HG02970 (cell line): ENCODE data around the gene PIP5KL1.

Experiments used
- ATAC-seq: cut with Tn5 transposase; IDR thresholded peaks from one replicate; pipeline ENCODE4 v1.9.1; 2021; ENCODE audit warnings: mild to moderate bottlenecking, moderate library complexity, moderate number of reproducible peaks; ENCODE audit not compliant: unreplicated experiment, low FRiP score

Gene PIP5KL1

DNA sequence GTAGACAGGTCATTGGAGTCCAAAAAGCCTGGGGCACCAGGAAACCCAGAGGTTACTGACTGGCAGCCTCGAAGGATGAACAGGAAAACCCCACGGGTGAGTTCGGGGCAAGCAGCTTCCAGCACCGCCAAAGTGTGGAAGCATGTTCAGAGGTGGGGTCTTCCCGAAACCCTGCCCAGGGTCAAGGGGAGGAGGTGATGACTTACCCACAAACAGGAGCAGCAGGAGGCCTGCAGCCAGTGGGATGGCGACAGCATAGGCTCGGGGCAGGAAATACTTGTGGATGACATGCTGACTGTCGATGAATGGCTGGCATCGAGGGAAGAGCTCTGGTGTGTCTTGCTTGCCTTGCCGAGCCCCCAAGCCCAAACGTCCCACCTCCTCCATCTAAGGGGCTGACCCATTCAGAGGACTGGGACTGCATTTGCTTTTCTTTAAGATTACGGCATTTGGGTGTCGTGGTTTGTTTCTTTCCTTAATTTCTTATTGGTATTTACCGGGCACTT lies 5.8 kb upstream of the PIP5KL1 start:
- ATAC-seq, result no peak

DNA sequence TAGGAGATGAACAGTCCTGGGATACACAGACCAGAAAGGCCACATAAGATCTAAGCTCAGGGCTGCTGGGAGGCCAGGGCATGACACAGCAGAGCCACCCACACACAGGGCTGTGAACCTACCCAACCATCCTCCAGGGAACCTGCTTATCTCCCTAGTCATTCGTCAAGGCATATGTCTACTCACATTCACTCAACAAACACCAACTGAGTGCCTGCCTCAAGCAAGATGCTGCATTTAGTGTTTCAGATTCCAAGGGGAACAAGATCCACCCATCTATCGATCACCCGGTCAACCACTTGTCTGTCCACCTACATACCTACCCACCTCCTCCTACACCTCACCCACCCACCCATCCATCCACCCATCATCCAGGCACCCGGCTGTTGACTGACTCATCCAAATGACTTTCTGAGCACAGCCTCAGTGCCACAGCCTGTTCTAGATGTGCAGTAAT lies 5.2 kb upstream of the PIP5KL1 start:
- no peak for ATAC-seq

DNA sequence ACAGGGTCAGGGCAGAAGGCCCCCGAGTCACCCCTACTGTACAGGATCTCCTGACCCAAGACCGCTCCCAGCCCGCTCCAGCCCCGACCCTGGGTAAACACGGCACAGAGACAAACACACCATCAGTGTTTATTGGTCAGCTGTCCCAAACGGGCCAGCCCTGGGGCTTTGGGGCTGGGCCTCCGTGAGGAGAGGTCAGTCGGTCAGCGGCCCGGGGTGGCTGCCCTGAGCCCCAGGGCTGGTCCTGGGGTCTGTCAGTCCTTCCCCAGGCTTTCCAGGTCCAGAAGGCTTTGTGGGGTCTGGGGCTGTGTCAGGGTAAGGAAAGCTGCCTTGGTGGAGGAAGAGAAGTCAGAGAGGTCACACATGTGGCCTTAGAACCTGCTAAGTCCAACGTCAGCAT lies 4.4 kb upstream of the PIP5KL1 start:
- ATAC-seq, result no peak

DNA sequence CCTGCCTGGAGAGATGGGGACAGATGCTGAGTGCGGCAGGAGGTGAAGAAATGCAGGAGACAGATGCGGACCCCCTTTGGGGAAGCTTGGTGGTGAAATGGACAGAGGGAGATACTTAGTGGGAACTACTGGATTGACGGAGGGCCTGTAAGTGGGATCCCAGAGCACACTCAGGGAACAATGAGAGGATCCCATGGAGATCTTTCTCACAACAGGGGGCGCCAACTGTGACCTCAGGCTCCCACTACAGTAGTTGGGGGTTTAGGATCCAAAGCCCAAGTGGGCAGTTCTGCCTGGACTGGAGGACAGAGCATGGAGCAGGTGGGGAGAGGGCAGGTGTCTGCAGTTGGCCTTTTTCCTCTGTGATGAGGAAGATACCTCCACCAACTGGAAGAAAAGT lies 3.7 kb upstream of the PIP5KL1 start:
- no peak for ATAC-seq

DNA sequence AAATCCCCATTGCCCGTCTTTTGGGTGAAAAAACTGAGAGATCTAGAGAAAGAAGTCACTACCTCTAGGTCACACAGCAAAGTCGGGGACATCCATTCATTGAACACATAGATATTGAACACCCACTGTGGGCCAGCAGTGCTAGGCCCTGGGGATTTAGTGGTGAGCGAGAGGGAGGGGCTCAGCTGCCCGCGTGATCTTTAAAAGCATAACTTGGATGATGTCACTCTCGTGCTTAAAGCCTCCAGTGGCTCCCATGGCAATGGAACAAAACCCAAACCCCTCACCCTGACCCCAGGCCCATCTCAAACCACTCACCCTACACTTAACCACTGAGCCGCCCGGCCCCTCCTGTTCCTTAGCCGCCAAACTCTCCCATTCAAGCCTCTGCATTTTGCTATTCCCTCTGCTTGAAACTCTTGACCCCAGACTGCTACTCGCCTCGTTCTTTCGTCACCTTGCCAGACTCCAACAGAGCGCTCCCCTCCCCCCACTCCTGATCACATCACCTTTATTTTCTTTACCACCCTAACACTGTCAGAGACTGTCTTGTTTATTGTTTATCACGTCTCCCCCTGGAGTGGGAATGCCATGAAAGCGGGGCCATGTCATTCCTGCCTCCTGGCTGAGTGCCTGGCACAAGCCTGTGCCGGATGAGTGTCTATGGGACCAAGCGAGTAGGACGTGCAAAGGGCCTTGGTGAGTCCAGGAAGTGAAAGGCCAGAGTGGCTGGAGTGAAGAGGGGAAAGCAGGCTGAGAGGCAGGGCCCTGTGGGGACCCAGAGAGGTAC lies 710 bp upstream of the PIP5KL1 start:
- no peak for ATAC-seq

DNA sequence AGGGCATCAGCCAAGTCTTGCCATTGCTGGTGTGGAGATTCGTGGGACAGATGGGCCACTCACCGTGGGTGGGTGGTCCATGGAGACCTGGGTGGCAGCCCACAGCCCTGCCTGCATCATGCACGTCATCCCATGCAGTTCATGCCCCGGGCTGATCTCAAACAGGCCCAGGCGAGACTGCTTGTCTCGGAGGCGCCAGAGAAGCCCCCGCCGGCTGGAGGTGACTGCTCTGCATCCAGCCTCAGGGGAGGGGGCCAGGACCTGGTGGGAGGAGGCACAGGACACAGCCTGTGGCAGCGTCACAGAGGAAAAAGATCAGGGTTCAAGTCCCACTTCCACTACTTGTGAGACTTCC lies 975 bp downstream of the PIP5KL1 start:
- no peak for ATAC-seq

DNA sequence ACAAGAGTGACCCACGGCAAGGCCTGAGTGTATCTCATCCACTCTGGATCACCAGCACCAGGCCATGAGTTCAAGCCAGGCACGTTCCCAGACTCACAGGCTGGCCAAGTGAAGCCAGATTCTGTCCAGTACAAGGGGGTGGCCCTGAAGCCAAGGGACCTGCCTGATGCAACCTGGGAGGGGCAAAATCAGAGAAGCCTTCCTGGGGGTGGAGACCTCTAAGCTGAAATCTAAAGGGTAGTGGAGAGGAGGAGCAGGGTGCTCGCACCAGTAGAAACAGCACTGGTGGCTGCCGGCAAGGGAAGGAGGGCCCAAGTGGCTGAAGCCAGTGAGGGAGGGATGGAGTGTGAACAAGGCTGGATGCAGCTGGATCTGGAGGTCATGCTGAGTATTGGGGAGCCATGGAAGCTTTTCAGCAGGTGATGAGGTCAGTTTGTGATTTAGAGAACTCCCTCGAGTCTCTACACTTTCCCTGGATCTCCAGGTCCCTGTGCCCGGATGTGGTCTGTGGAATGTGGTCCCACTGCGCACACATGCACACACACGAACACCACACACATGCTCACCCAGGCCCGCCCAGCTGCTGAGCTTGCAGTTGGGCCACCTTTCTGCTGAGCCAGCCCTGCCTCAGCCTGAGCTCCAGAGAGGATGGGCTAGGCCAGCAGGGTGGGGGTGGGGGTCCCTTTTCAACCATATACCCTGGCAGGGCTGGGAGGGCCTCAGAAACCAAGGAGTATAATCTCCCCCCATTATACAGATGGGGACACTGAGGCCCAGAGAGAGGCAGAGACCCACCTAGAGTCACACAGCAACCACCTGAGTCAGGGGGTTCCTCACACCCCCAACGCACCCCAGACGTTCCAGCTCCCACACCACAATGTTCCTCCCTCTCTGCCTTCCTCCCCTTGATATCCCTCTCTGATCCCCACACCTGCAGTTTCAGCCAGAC lies 1.6 kb downstream of the PIP5KL1 start:
- ATAC-seq, result no peak

DNA sequence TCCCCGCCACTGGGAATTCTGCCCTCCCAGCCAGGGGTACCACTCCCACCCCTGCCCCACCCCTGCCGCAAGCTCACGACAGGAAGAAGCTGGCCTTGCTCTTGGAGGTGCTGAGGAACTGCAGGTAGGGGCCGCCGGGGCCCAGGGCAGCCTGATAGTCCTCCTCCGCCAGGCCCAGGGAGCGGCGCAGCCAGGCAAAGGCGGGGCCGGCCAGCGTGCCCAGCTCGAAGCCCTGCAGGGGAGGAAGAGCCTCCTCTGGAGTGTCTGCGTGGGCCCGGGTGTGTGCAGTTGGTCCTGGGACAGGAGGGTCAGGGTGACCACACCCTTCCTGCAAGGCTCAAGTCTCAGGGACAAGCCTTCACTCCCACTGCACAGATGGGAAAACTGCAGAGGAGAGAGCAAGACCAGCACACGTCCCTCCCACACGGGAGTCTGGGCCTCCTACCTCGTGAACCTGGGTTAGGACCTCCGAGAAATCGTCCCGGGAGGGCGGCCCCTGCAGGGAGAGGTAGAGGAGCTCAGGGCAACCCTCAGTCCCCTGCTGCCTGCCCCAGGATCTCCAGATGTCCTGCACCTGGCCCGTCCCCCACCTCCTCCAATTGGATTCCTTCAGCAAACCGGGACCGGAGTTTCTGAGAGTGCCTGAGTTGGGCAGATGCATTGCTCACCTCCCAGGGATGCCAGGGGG lies 2.4 kb downstream of the PIP5KL1 start:
- ATAC-seq, result no peak

DNA sequence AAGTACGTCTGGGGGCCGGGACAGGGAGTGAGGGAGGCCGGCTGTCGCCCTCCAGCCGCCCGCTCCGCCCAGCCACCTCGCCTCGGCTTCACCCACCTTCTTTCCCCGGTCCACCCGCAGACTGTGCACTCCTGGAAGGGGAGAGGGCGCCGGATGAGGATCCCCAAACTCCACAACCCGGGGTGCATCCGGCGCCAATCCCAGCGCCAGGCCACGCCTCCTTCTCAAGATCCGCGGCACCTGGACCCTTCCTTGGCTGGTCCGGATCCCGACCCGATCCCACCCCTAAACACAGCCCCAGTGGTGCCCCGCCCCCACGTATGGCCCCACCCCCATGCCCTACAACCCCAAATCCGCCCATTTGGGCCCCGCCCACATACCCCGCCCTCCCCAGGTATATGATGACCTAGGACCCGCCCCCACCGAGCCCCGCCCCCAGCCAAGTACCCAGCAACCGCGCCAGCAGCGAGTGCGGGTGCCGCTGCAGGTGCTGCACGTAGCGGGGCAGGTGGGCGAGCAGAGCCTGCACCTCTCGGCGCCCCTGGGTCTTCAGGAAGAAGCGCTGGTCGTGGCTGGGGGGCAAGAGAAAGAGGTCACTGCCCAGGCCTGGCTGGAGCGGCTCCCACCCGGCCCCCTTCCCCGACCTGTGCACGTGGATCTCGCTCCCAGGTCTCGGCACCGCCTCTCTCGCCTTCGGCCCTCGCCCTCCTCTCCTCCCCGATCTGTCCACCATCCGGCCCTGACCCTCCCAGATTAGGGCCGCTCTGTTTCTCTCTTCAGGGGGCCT lies 3.2 kb downstream of the PIP5KL1 start:
- no peak for ATAC-seq

DNA sequence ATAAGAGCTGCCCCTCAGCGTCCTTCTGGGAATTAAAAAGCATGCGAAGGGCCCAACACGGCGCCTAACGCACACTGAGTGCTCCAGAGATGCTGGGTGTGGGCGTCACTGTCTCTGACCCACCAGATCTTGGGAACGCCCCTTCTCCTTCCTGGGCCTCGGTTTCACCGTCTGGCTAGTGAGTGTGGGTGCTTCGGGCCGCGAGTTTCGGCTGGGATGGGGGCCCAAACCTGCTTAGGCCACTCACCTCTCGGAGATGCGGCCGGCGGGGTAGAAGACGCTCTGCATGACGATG lies 3.7 kb downstream of the PIP5KL1 start:
- no peak for ATAC-seq

DNA sequence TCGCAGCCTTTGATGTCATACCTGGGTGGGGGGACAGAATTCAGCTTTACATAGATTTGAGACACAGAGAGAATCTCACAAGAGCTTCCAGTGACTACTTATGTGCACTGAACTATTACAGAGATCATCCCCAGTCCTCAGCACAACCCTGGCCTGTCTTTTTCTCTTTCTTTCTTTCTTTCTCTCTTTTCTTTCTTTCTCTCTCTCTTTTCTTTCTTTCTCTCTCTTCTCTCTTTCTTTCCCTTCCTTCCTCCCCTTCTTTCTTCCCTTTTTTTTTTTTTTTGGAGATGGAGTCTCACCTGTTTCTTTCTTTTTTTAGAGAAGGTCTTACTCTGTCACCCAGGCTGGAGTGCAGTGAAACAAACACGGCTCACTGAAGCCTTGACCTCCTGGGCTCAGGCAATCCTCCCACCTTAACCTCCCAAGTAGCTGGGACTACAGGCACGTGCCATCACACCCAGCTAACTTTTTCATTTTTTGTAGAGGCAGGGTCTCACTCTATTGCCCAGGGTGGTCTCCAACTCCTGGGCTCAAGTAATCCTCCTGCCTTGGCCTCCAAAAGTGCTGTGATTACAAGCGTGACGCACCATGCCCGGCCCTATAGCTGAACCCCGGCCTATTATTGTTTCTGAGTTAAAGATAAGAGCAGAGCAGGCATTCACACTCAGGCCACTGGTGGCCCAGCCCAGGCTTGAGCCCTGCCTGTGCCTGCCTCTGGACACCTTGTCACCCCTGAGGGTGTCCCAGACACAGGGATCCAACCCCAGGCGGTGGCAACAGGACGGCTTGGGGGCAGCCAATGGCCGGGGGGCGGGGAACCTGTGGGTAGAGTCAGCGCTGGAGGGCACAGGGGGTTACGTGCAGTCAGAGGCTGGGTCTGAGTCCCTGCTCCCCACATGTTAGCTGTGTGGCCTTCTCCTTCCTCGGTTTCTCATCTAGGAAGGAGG lies 4.3 kb downstream of the PIP5KL1 start:
- no peak for ATAC-seq

DNA sequence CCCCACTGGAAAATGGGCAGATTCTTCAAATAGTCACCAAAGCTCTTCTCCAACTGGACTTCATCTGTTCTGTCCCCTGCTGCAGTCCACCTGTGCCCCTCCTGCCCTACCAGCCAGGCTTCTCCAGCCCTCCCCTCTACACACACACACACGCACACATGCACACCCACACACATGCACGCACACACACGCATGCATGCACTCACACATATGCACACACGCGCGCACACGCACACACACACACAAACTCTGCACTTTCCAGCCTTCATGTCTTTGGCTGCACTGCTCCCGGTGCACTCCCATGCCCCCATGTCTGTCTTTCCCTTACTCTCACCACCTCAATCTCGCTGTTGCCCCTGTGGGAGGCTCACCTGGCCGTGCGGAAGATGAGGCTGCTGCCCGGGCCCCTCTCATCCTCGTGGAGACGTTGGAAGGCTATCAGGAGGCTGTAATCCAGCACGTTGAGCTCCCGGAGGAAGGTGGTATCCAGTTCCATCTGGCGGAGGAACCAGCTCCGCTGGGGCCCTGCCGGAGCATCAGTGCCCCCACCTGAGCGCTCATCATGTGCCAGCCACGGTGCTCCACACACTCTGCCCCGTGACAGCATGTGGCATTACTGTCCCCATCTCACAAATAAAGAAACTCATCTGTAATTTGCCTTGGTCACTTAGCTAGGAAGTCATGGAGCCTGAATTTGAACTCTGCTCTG lies 5.7 kb downstream of the PIP5KL1 start:
- ATAC-seq, result no peak

DNA sequence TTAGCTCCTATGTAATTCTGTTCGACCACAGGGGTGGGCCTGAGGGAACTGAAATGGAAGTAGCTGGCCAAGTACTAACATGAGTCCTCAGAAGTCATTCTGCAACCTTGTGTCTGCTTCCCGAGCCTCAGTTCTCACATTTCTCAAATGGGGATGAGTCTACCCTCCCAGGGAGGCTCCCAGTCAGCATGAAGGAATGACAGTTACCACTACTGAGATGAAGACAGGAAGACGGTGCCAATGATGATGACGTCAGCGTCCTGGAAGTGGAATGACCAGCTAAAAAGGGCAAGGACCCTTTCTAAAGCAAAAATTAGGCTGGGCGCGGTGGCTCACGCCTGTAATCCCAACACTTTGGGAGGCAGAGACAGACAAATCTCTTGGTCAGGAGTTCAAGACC lies 6.8 kb downstream of the PIP5KL1 start:
- ATAC-seq, result no peak

DNA sequence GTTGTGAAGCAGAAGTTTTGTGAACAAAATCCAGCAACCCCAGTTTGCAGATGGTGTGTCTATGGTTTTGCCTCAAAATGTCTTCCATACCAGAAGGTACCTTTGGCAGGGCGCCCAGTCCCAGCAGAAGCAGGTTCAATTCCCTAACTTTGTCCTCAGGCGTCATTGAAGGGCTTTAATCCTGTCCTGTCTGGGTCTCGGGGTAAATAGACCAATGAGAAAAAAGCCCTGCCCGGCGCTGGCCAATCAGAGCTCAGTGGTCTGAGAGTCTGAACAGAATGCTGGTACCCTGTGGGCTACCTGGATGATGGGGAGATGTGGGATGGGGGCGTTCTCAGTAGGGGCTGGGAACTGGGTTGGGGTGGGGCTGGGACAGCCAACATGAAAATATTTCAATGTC lies 7.5 kb downstream of the PIP5KL1 start:
- ATAC-seq, result no peak

DNA sequence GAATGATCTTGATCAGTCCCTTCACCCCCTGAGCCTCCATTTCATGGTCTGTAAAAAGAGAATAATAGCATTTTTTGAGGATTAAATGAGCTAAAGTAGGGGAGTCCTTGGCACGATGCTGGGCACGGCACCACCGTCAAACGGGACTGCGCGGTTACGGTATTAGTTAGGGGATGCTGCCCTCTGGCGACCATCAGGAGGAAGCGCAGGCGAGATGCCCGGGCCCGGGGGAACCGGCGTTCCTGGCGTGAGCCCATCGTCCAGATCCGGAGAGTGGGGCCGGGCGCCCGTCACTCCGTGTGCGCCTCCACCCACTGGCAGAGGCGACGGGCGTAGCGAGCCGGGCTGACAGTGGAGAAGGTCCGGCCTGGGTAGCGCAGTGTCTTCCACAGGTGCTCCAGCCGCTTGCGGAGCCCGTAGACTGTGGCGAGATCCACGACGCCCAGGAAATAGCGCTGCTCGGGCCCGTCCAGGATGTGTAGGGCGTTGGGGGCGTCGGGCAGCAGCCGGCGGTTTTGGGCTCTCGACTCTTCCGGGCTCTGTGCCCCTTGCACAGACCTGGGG lies 8.9 kb downstream of the PIP5KL1 start:
- ATAC-seq, result no peak

DNA sequence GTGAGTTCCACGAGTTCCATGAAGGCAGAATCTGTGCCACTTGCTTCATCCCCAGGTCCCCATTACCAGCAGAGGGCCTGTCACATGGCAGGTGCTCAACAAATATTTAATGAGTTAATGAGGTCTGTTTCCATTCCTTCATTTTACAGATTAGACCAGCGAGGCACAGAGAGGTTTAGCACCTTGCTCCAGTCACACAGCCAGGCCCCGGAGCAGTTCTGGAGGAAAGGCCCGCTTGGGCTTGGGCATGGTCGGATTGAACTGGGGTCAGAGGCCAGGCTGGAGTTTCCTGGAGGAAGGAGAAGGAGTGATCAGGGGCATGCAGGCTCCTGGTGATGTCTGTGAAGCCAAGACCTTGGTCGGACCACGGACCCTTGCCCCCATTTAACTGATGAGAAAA lies 9.8 kb downstream of the PIP5KL1 start:
- ATAC-seq, result no peak

DNA sequence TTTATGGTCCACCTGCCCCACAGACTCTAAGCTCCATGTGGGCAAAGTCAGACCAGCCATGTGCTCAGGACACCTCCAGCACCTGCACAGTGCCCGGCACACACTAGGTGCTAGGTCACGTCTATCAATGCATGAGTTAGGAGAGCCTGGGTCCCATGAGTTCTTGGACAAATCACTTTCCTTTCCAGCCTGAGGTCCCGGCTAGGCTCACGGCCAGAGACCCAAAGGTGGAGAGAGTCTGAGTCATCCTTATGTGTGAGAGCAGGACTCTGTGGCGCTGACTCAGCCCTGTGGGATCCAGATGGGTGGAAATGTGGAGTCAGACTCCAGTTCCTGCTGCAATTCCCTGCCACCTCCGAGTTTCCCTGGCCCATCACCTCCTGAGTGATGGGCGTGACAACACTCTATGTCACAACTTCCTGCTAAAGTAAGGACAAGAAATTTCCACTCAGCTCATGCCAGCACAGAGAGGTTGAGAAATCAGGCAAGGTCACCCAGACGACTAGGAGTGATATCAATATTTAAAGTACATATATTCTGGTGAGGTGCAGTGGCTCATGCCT lies 11.2 kb downstream of the PIP5KL1 start:
- ATAC-seq, result no peak
